ENCODE results near the gene GPATCH4.

- TF ChIP-seq POLR2A (IDR thresholded peaks at IDR 0.05; ENCODE audit: low read depth, low read length), result no peak
- TF ChIP-seq TAF1 (IDR thresholded peaks at IDR 0.05; ENCODE audit: borderline replicate concordance, low read depth, low read length), result no peak
Measured at GRCh38 chr1:156592910-156593660, 8.2 kb downstream of the GPATCH4 start.

Measured in GM12892 (cell line).